A172 (cell line): ENCODE data around the gene ZNF207. TPM values are rescaled to one million over a fixed set of nuclear protein-coding genes. Genes with fewer than 3 reads are reported as not detected.
A peak's percentile ranks its signal among the peaks of the same experiment; 100 is the strongest.
"Not testable (repeated sequence)": the region's sequence is repeated elsewhere in the genome, so short reads cannot be mapped to it uniquely, and the experiment has no call there.

ENCODE experiments used
- DNase-seq: peaks from one replicate; pipeline ENCODE4 v3.0.0-alpha.2; 2015; ENCODE audit warnings: low spot score
- total RNA-seq: library from RNA; depleted of rRNA; stranded (reverse); fragments of >200 nt; shearing (Covaris generic); gene quantifications from 2 replicates; pipeline ENCODE4 v1.2.3, GENCODE V29; 2014

ZNF207 gene
- total RNA-seq, 1 experiment from 2014 or later: 227 TPM

DNA sequence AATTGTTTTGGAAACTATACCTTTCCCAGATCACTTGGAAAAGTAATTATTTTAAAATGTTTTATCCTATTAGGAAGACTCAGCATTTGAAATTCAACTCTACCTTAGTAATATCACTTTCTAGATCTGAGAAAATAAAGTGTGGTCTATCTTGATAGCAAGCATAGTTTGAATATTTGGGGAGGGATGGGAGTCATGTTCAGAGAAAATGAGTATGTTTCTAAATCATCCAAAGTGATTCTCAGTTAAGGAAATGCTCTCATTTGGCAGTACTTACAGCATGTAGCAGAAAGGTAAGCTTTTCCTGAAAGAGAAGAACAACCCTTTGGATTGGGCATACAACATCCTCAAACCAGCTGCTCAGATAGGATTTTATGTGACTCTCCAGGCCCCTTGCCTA lies 14.9 kb upstream of the ZNF207 start:
- DNase-seq: no peak

GRCh38 chr17:32335687-32336086 lies 14.3 kb upstream of the ZNF207 start:
- peak; percentile 69 for DNase-seq

DNA sequence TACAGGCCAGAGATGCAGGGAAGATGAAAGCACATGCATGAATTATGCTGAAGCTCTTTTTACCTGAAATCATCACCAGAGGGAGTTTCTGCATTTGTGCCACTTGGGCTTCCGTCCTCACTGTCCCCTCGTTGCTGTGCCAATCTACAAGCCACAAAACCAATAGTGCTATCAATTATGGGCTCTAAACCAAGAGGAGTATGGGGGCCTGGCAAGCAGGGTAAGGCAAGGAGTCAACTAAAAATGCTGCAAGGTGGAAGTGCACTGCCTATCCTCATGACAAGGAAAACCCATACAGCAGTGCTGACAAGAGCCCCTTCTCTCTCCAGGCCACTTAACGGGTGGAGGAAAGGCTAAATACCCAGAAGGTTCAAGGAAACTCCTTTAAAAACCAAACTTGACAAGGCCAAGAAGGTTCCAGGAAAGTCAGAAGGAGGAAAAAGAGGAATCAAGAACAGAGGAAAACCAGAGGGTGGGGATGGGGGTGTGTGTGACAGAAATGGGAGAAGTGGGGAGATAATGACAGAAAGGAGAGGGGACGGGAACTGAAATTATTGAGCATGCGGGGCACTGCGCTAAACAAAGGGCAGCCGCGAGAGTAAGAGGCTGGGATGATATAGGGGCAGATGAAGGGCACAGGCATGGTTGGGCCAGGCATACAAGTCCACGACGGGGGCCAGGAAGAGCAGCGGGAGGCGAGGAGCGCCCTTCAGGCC lies 8.7 kb upstream of the ZNF207 start:
- DNase-seq: peak; percentile 40

DNA sequence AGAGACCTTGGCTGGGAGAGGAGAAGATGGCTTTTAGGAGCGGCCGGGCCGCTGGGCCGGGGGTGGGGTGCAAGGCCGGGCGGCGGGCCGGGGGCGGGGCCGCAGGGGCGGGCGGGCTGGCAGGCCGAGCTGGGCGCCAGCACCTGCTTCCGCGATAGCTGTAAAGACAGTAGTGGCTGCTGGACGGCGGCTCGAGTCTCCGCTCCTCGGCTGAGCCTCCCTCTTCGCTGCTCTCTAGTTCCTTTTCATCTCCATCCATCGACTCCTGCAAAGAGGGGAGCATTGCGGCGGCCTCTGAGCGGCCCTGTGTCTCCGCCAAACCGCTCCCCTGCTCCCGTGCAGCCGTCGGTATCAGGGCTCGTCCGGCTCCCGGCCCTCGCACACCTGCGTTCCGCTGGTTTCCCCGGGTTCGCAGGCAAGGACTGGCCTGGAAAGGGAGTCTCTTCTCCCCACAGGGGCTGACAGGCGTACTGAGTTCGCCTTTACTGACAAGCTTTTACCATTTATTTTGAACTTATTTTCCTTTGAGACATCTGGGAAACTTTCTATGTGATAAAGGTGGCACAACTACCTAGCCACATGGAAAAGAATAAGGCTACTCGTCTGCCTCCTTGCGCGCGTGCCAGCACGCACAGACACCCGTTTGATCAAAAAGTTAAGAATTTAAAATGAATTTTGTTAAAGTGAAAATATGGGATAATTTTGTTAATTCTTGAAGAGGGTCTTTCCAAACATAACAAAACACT lies 7.9 kb upstream of the ZNF207 start, which contains the start of gene C17orf75:
C17orf75 (minus strand) TSS at position 317 of the 746 bp plus-strand sequence; CDS start at position 283, 34 bp downstream.
- peak; percentile 74 for DNase-seq

- no peak for DNase-seq
Observed at GRCh38 chr17:32342603-32343325, 7.2 kb upstream of the ZNF207 start.

DNA sequence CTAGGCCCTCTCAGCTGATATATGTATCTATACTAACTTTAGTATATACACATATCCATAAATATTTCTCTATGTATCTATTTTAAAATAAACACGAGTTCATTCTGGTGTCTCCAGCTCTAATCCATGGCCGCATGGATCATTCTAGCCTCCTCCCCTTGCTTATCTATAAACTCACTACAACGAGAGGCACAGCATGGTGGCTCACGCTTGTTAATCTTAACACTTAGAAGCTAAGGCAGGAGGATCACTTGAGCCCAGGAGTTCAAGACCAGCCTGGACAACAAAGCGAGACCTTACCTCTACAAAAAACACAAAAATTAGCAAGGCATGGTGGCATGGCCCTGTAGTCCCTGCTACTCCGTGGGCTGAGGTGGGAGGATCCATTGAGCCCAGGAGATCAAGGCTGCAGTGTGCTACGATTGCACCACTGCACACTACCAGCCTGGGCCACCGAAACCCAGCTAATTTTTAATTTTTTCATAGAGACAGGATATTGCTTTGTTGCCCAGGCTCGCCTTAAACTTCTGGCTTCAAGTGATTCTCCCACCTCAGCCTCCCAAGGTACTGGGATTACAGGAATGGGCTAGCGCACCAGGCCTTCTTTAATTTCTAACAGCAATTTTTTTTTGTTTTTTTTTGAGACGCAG lies 3.9 kb upstream of the ZNF207 start:
- DNase-seq: no peak

GRCh38 chr17:32348483-32348800 lies 1.5 kb upstream of the ZNF207 start:
- no peak for DNase-seq

GRCh38 chr17:32349503-32349853 lies 479 bp upstream of the ZNF207 start:
- DNase-seq: peak; percentile 37

- DNase-seq: peak; percentile 67
Observed at GRCh38 chr17:32350666-32351418, 885 bp downstream of the ZNF207 start.

DNA sequence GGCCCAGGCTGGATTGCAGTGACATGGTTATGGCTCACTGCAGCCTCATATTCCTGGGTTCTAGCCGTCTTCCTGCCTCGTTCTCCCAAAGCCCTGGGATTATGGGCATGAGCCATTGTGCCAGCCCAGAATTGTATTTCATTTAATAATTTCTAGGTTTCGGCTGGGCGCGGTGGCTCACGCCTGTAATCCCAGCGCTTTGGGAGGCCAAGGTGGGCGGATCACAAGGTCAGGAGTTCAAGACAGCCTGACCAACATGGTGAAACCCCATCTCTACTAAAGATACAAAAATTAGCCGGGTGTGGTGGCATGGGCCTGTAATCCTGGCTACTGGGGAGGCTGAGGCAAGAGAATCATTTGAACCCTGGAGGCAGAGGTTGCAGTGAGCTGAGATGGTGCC lies 2.8 kb downstream of the ZNF207 start:
- not testable (repeated sequence) for DNase-seq

- DNase-seq: no peak
Observed at GRCh38 chr17:32355649-32356377, 5.9 kb downstream of the ZNF207 start.

DNA sequence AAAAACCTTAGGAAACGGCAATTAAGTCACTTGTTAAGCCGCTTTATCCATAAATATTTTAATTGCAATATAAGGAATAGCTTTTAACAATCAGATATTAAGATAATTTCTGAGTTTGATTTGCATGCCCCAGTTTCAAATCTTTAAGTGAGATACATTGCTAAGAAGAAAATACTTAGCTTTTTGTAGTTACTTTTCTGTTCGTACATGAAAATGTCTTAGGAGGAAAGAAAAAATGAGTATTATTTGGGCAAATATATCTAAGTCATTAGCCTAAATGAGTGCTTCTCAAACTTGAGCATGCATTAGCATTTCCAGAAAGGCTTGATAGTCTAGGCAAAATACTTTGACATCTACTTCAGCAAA lies 6.4 kb downstream of the ZNF207 start:
- no peak for DNase-seq

DNA sequence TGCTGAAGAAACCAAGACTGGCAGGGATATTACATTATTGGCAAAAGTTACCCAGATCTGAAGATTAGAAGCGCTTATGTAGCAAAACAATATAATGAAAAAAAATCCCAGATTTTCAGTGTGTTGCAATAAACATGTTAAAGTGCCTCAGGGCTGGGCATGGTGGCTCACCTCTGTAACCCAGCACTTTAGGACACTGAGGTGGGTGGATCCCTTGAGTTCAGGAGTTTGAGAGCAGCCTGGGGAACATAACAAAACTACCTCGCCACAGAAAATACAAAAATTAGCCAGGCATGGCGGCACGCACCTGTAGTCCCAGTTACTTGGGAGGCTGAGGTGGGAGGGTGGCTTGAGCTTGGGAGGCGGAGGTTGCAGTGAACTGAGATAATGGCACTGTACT lies 6.8 kb downstream of the ZNF207 start:
- no peak for DNase-seq

DNA sequence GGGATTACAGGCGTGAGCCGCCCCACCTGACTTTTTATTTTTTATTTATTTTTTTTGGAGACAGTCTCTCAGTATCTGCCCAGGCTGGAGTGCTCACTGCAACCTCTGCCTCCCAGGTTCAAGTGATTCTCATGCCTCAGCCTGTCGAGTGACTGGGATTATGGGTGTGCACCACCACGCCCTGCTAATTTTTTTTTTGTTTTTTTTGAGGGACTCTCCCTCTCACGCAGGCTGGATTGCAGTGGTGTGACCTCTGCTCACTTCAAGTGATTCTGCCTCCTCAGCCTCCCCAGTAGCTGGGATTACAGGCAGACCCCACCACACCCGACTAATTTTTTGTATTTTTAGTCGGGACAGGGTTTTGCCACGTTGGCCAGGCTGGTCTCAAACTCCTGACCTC lies 7.7 kb downstream of the ZNF207 start:
- DNase-seq: no peak

- no peak for DNase-seq
Observed at GRCh38 chr17:32361270-32361669, 11.3 kb downstream of the ZNF207 start.

DNA sequence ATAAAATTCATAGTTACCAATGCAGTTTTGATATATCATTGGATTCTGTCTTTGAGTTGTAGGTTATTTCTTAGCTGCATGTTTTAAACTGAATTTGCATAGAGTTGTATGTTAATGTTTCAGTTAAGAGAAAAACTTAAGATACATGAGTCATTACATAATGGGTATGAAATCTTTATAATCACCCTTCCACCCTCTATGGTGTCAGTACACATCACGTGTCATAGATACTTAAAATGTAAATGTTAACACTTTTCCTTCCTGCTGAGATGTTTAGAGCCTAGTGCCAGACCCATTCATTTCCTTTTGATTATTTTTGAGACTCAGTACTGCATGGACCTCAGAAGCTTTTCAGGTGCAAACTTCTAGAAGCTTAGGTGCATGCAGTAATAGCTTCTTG lies 20.5 kb downstream of the ZNF207 start:
- DNase-seq: no peak

DNA sequence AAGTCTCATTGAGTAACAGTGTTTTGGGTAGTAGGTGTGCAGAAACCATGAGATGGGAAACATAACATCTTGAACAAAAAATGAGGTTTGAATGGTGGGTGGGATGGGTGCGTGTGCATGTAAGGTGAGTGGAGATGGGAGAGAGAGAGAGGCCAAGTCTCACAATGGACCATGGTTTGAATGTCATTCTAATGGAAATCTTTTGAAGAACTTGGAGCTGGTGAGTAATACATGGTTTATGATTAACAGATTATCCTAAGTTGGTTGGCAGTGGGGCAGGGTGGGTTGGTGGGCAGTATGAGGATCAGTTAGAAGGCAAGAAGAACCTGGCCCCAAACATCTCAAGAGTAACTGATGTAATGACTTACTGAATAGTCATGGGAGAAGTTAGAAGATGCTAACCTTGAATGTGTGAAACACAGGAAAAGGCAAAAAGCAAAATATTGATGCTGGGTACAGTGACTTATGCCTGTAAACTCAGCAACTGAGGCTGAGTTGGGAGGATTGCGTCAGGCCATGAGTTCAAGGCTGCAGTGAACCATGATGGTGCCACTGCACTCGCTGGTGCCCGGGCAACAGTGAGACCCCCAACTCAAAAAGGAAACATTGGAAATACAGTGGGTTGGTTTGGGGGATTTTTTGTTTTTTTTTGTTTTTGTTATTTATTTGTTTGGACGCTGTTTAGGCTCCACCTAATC lies 32.7 kb downstream of the ZNF207 start:
- no peak for DNase-seq

DNA sequence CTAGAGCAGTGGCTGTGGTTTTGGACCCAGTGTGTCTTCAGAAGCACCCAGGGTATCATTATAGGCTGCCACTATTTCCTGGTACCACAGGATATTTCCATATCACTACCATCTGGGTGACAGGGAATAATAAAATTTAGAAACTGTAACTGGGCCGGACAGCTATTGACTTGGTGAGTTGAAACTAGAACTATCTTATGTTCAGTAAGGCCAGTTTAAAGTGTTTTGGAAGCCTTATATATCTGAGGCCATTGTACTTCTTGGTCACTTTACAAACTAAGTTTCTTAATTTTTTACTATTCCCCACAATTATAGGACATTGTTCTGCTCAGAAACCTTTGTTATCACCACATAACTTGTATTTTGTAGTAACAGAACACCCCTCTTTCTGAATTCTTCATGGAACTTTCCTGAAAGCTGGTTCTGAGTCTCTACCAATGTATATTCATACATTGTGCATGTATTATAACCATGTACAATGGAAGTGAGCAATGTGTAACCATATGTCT lies 34.0 kb downstream of the ZNF207 start:
- no peak for DNase-seq

DNA sequence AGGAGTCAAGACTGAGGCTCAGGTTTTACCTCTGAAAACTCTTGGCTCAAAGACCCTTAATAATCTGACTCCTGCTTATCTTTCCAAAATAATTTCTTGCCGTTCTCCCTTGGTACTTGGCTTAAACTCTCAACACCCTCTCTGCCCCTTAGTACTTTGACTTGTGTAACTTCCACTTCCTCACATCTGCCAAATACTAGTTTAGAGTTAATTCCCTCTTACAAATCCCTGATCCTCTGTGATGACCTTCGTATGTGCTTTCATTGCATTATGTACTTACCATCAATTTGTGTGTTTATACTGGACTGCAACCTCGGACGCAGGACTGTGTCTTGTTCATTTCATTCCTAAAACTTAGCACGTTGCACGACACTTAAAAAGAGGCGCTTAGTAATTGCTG lies 35.2 kb downstream of the ZNF207 start:
- no peak for DNase-seq

GRCh38 chr17:32385971-32386370 lies 36.0 kb downstream of the ZNF207 start:
- DNase-seq: no peak
